ENCODE results near the gene C16orf92. TPM values are rescaled to one million over a fixed set of nuclear protein-coding genes. Genes with fewer than 3 reads are reported as not detected.

Gene C16orf92
- total and polyA plus RNA-seq, 2 of the 13 experiments (the other 11 are each of a cell fraction or from before 2014, with no cell fraction given): not detected

DNA sequence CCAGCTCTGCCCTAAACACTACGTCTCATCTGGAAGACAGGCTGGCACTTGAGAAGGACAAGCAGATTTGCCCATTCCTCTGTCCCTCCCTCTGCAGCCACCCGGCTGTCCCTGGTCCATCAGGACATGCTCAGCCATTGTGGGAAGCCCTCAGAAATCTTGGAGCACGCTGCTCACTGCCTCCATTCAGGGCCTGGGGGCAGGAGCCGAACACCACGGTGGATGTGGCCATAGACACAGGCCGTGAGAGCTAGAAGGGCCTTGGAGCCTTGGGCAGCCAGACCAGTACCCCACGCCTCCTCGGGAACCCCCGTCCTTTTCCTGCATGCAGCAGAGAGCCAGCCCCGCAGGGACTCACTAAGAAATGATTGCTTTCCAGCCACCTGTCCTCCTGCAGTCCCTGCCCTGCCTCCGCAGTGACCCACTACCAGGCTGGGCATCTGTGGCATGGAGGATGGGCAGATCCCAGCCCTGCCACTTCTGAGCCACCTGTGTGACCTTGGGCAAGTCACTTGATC, 15.6 kb upstream of the C16orf92 start (continued):
- TF ChIP-seq ZNF432 (CRISPR knock-in tag; IDR thresholded peaks at IDR 0.05; ENCODE audit: borderline replicate concordance) (no peak), DR1 (CRISPR knock-in tag; IDR thresholded peaks at IDR 0.05) (no peak), CBX2 (IDR thresholded peaks at IDR 0.05; ENCODE audit: low read depth, low read length) (no peak), CBX2 (CRISPR knock-in tag; IDR thresholded peaks at IDR 0.05; ENCODE audit: low read depth) (no peak), BRF2 (CRISPR knock-in tag; IDR thresholded peaks at IDR 0.05) (no peak), POLR2AphosphoS2 (IDR thresholded peaks at IDR 0.05; ENCODE audit: low read depth, low read length) (no peak), ZNF557 (CRISPR knock-in tag; IDR thresholded peaks at IDR 0.05) (no peak), ZBTB8A (CRISPR knock-in tag; IDR thresholded peaks at IDR 0.05; ENCODE audit: borderline replicate concordance, low read depth) (no peak), ISX (CRISPR knock-in tag; conservative IDR thresholded peaks at IDR 0.05) (no peak), FLYWCH1 (CRISPR knock-in tag; IDR thresholded peaks at IDR 0.05) (no peak), TEAD2 (CRISPR knock-in tag; IDR thresholded peaks at IDR 0.05) (no peak), KDM2A (CRISPR knock-in tag; IDR thresholded peaks at IDR 0.05; ENCODE audit: borderline replicate concordance, low read depth) (0 out of 2 replicates have a peak, but pooled peaks have one; percentile 28), ZFYVE20 (CRISPR knock-in tag; IDR thresholded peaks at IDR 0.05; ENCODE audit: borderline replicate concordance, low read depth) (no peak), PHF20 (CRISPR knock-in tag; IDR thresholded peaks at IDR 0.05) (no peak), RFX5 (IDR thresholded peaks at IDR 0.05; ENCODE audit: low read depth, low read length) (no peak), GLI4 (CRISPR knock-in tag; IDR thresholded peaks at IDR 0.05; ENCODE audit: borderline replicate concordance) (no peak), AGO1 (IDR thresholded peaks at IDR 0.05; ENCODE audit: low read depth, low read length, poor library complexity, severe bottlenecking) (peak; percentile 57), FOXK2 (IDR thresholded peaks at IDR 0.05) (no peak), ATF7-NPFF (CRISPR knock-in tag; IDR thresholded peaks at IDR 0.05; ENCODE audit: low read depth) (no peak), ZNF326 (CRISPR knock-in tag; IDR thresholded peaks at IDR 0.05; ENCODE audit: borderline replicate concordance) (no peak), NPAS2 (CRISPR knock-in tag; IDR thresholded peaks at IDR 0.05; ENCODE audit: borderline replicate concordance) (no peak), PRDM15 (CRISPR knock-in tag; IDR thresholded peaks at IDR 0.05) (no peak), MXD4 (CRISPR knock-in tag; IDR thresholded peaks at IDR 0.05) (no peak)
- TF ChIP-seq, protein P1, sequence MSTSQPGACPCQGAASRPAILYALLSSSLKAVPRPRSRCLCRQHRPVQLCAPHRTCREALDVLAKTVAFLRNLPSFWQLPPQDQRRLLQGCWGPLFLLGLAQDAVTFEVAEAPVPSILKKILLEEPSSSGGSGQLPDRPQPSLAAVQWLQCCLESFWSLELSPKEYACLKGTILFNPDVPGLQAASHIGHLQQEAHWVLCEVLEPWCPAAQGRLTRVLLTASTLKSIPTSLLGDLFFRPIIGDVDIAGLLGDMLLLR (CRISPR knock-in tag; IDR thresholded peaks at IDR 0.05): no peak
- TF ChIP-seq, protein P2, sequence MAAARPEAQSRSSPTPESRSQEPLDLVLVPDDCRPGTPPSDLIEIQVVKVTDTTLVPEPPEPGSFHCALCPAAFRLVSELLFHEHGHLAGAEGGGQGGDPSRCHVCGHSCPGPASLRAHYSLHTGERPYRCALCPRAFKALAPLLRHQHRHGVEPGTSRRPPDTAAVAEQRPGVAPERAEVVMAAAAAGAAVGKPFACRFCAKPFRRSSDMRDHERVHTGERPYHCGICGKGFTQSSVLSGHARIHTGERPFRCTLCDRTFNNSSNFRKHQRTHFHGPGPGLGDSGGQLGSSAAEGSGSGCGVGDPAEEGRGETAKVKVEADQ (CRISPR knock-in tag; IDR thresholded peaks at IDR 0.05; ENCODE audit: borderline replicate concordance): no peak
